Activated T-cell treated with anti-CD3 and anti-CD28 coated beads, Interleukin-2, amount 50 U/mL, for 4 hours (primary cell): ENCODE data around the gene POU2F3. TPM values are rescaled to one million over a fixed set of nuclear protein-coding genes. Genes with fewer than 3 reads are reported as not detected.

Source experiments
- ATAC-seq, 2 donors: fragments of 200-7000 bp; cut with Tn5 transposase; one replicate each; pipeline ENCODE4 v1.10.0; 2021
- DNase-seq: peaks from one replicate; pipeline ENCODE4 v3.0.0-alpha.2; 2020
- H3K27me3 Mint-ChIP-seq: one replicate; pipeline ENCODE4 v1.8.0; 2021; ENCODE audit warnings: low read depth, mixed read lengths
- H3K36me3 Mint-ChIP-seq: one replicate; pipeline ENCODE4 v1.8.0; 2022; ENCODE audit warnings: mixed read lengths; ENCODE audit not compliant: insufficient read depth
- H3K4me1 Mint-ChIP-seq: one replicate; pipeline ENCODE4 v1.8.0; 2021; ENCODE audit warnings: low read depth, mixed read lengths
- H3K4me3 Mint-ChIP-seq: one replicate; pipeline ENCODE4 v1.8.0; 2021; ENCODE audit warnings: mild to moderate bottlenecking, moderate library complexity, mixed read lengths
- H3K9me3 Mint-ChIP-seq: one replicate; pipeline ENCODE4 v1.8.0; 2021; ENCODE audit warnings: mixed read lengths
- total RNA-seq, 3 donors: library from RNA; stranded (reverse); gene quantifications; one replicate each; pipeline ENCODE4 v1.2.1, GENCODE V29; 2021

The POU2F3 gene
- total RNA-seq = not detected

DNA sequence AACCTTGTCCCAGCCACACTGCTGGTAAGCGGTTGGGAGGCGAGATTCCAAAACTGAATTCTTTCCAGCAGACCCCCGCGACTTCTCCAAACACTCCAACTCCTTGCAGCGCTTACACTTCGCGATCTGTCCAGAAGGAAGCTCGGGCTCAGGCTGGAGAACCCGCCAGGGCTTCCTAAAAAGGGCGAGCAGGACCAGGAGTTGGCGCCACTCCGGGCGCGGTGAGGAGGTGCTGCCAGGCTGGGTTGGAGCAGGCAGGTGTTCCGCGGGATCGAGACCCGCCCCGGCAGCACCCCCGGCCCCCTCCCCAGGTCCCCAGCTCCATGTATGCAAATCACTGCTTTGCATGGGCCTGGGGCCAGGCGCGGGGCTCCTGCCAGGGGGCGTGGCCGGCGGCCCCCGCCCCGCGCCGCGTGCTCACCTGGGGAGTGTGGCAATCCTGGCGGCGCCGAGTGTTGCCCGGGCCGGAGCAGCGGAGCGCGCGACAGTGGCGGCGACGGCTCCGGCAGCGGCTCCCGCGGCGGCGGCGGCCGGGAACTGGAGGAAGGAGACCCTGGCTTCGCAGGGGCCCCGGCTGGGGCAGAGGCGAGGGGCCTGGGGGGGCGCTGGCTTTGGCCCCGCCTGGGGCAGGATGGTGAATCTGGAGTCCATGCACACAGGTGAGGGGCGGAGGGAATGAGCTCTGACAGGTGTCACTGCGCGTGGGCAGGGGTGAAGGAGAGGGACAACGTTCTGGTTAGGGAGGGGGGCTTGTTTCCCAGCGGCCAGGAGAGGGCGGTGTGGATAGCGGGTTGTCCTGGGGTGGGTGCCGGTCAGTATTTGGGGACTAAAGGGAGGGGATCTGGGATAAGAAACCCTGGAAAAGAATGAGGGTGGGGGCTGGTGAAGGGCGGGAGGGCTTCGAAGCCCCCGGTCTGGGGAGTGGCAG is at the start of gene POU2F3:
Gene POU2F3 (plus strand): TSS at position 428 of the 928 bp plus-strand sequence. CDS start 204 bp downstream, at position 632.
- Mint-ChIP-seq H3K4me3 (no peak within 1 kb of the TSS), H3K27me3 (peaks cover 69% of the 10 kb centered on the region), H3K36me3 (no peaks in the 10 kb centered on the region), H3K4me1 (peaks cover 1% of the 10 kb centered on the region), H3K9me3 (no peaks in the 10 kb centered on the region)
- ATAC-seq (no peak), DNase-seq (no peak)

DNA sequence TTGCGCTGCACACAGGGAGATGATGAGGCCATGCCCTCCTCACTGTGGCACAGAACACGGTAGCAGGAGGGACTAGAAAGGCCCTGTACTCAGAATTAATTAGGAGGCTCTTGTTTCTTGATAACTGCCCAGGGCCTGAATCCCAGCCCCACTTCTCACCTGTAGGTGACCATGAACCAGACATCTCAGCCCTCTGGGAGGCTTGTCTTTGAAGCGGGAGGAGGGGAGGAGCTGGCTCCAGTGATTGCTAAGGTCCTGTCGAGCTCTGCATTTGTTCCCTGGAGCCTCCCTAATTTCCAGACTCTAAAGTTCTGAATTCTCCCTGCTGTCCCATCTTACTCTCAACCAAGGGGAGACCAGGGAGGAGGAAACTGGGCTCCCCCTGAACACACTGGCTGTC is 48.9 kb upstream of the POU2F3 start:
- DNase-seq (no peak), ATAC-seq (no peak)
- H3K9me3 Mint-ChIP-seq = no peaks in the 10 kb centered on the region
- no peak overlapping the region for H3K4me3 Mint-ChIP-seq
- peaks cover 13% of the 10 kb centered on the region for H3K27me3 Mint-ChIP-seq
- H3K36me3 Mint-ChIP-seq = no peaks in the 10 kb centered on the region
- H3K4me1 Mint-ChIP-seq = peaks cover 7% of the 10 kb centered on the region

DNA sequence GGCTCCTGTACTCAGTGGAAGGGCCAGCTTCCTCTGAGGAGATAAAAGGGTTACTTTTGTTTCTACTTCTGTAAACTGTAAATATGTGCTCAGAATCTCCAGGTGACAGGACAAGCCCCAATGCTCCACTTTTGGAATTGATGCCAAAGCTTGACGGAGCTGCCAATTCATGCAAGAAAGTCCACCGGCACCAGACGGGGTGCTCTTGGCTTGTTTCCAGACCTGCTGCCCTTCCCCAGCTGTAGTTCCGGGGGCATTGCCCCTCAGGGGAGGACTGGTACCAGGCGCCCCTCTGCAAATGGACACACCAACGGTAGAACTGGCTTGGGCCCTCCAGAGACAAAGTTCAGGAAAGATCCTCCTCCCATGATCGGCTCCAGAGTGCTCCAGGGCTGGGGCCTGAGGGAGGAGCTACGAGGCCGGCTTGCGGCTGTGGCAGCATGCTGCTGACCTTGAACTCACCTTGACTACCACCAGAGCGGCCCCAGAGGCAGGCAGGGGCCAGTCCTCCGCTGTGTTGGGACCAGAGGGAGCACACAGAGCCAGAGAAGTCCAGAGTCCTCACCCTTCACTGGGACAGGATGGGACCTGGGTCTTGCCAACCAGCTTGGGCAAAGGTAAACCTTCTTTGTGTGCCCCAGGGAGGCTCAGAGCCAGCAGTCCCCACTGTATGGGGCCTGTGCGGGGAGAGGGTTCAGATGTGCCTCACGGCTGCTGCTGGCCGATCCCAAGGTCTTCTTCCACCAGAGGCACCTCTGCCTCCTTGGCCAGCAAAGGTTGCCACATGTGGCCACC is 46.9 kb upstream of the POU2F3 start:
- Mint-ChIP-seq H3K4me3 (no peak overlapping the region), H3K27me3 (peaks cover 11% of the 10 kb centered on the region), H3K9me3 (no peaks in the 10 kb centered on the region), H3K4me1 (no peaks in the 10 kb centered on the region), H3K36me3 (no peaks in the 10 kb centered on the region)
- ATAC-seq (no peak), DNase-seq (no peak)

DNA sequence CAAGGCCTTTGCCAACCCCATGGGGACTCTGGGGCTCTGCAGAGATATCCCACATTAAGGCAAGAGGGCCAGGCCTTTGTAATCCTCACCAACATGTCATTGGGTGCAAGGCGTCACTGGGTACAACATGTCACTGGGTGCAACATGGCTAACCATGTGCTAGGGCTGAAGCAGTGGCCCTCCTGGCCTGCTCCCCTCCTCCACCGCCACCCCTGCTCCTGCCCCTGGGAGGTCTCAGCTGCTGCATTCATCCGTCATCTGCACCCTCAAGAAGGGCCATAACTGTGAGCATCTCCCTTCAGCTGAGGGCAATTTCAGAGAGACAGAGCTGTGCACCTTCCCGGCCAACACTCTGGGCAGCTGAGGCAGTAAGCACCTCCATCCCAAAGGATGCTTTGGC is 45.8 kb upstream of the POU2F3 start:
- no peaks in the 10 kb centered on the region for H3K9me3 Mint-ChIP-seq
- H3K4me1 Mint-ChIP-seq = no peaks in the 10 kb centered on the region
- no peaks in the 10 kb centered on the region for H3K36me3 Mint-ChIP-seq
- DNase-seq = no peak
- ATAC-seq = no peak
- H3K4me3 Mint-ChIP-seq = no peak overlapping the region
- peaks cover 9% of the 10 kb centered on the region for H3K27me3 Mint-ChIP-seq

DNA sequence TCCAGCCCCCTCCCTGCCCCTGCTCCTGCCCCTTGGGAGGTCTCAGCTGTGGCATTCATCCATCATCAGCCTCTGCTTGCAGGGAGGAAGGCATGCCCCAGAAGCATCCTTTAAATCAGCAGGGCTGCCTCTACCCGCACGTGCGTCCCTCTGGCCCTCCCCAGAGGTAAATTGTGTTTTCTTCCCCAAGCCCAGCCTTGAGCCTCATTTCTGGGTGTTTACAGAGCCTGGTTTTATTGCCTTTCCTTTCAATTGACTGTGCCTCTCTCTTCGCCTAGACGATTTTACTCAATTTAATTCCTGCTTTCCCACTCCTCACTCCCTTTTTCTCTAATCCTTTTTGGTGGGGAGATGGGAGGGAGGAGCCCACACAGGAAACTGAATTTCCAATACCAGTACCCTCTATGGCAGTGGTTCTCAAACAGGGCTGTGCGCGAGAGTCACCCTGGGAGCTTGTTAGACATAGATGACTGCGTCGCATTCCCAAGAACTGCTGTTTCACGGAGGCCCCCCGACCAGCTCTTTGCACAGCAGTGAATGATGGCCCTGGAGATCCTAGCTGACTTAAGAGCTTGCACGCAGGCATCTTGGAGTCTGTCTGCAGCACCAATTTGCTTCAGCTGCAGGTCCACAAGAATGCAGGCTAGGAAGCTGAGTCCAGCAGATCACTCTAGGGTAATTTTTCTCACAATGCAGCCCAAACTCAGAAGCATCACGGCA is 44.2 kb upstream of the POU2F3 start:
- no peak for ATAC-seq
- H3K9me3 Mint-ChIP-seq = no peaks in the 10 kb centered on the region
- H3K4me1 Mint-ChIP-seq = no peaks in the 10 kb centered on the region

DNA sequence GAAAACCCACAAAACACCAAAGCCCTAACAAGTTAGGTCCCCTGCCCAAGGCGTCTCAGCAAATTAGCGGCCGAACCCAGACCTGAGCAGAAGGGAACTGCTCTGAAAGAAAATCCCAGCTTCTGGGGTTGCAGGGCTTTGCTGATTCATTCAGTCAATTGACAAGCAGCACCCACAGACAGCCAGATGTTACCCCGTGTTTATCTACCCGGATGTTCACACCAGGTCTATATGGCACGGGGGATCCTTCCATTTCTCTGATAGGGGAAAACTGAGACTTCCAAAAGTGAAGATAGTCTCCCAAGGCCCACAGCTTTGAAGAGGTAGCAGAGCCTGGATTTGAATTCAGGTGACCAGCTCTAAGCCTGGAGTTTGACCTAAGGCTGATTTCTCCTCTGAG is 43.1 kb upstream of the POU2F3 start:
- H3K4me3 Mint-ChIP-seq = no peak overlapping the region
- H3K27me3 Mint-ChIP-seq = peaks cover 11% of the 10 kb centered on the region
- no peaks in the 10 kb centered on the region for H3K36me3 Mint-ChIP-seq
- H3K9me3 Mint-ChIP-seq = no peaks in the 10 kb centered on the region
- DNase-seq = no peak
- no peak for ATAC-seq
- no peaks in the 10 kb centered on the region for H3K4me1 Mint-ChIP-seq

More for the DNA sequence above, 44.2 kb upstream of the POU2F3 start:
- Mint-ChIP-seq H3K4me3 (no peak overlapping the region), H3K36me3 (no peaks in the 10 kb centered on the region), H3K27me3 (peaks cover 11% of the 10 kb centered on the region)
- no peak for DNase-seq

DNA sequence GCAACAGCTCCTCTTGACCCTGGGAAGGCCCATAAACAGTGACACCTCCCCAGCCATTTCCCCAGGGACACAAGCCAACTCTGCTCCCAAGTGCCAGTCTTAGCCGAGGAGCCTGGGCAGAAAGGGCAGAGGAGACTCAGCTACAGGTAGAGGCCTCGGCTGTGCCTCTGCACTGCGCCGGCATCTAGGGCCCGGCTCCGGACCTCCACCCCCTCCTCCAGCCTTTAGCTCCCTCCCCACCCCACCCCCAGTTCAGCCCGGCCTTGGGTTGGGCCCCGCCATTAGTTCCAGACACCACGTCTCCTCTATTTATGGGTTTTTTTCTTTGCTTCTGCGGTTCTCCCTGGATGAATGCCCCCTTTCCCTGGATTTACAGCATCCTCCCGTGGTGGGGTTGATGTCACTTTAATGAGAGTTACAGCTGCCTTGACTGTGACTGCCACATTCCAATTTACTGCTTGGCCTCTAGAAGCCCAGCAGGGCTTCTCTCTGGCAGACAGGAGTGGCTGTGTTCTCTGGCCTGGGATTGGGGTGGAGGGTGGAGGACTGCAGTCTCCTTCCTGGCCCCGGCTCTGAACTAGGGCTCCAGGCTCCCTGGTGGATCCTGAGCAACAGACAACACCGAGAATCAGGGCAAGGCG is 42.6 kb upstream of the POU2F3 start:
- Mint-ChIP-seq H3K4me1 (no peaks in the 10 kb centered on the region), H3K36me3 (no peaks in the 10 kb centered on the region), H3K4me3 (no peak overlapping the region), H3K9me3 (no peaks in the 10 kb centered on the region), H3K27me3 (peaks cover 14% of the 10 kb centered on the region)
- ATAC-seq (no peak), DNase-seq (no peak)

DNA sequence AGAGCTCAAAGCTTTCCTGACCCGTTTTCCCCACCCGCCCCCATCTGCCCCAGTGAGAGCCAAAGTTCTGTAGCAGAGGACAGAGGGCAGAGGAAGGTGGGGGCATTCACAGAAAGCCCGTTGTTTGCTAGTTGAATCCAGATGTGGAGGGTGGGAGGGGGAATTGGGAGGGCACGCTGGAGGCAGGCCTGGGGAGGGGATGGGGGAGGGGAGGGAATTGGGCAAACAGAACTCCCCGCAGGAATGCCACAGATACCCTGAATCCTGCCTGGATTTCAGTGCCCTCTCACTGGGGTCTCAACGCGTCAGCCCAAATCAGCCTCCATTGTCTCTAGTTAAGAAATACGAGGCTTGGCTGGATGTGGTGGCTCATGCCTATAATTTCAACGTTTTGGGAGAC is 42.0 kb upstream of the POU2F3 start:
- DNase-seq (no peak), ATAC-seq (no peak)
- Mint-ChIP-seq H3K27me3 (peaks cover 14% of the 10 kb centered on the region), H3K4me3 (no peak overlapping the region), H3K4me1 (no peaks in the 10 kb centered on the region), H3K36me3 (no peaks in the 10 kb centered on the region), H3K9me3 (no peaks in the 10 kb centered on the region)

DNA sequence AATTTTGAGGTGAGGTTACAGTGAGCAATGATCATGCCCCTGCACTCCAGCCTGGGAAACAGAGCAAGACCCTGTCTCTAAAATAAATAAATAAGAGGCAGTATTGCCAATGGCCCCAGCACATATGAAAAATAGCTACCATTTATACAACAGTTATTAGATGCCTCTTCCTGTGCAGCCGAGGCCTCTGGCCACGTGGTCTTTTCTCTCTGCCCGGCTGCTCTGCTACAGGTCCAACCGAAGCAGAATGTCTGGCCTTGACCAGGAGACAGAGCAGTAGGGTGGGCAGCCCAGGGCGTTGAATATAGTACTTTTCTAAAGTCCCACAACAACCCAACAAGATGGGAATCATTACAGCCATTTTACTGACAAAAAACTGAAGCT is 41.5 kb upstream of the POU2F3 start:
- Mint-ChIP-seq H3K4me3 (no peak overlapping the region), H3K36me3 (no peaks in the 10 kb centered on the region), H3K4me1 (no peaks in the 10 kb centered on the region), H3K27me3 (peaks cover 14% of the 10 kb centered on the region), H3K9me3 (no peaks in the 10 kb centered on the region)
- DNase-seq (no peak), ATAC-seq (no peak)

DNA sequence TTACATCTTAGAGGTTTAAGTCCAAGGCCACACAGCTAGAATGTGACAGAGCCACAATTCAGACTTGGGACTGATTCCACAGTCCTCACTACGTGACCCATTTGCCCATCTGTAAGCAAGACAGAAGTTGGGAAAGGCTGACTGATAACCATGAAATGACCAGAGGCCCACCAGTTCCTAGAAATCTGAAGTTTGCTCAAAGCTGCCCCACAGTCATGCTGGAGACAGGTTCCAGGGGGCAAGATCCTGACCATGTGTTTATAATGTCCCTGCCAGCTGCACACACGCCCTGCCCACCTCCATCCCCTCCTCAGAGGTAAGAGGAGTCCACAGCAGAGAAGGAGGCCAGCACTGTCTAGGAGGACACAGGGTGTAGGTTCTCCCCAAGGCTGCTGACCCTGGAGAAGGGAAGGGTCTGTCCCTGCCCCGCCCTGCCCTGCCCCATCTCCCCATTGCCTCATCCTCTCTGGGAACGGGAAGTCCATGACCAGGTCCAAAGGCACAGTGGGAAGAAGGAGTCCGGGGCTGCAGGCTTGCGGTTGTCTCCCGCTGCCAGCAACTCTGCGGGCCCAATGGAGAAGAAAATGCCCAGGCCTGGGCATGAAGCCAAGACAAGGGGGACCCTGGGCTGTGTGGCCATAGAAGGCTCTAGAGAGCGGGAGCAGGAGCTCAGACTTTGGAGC is 41.0 kb upstream of the POU2F3 start:
- H3K27me3 Mint-ChIP-seq = peaks cover 14% of the 10 kb centered on the region
- H3K4me3 Mint-ChIP-seq = no peak overlapping the region
- H3K36me3 Mint-ChIP-seq = no peaks in the 10 kb centered on the region
- no peaks in the 10 kb centered on the region for H3K9me3 Mint-ChIP-seq
- DNase-seq (no peak), ATAC-seq (no peak)
- H3K4me1 Mint-ChIP-seq = no peaks in the 10 kb centered on the region

DNA sequence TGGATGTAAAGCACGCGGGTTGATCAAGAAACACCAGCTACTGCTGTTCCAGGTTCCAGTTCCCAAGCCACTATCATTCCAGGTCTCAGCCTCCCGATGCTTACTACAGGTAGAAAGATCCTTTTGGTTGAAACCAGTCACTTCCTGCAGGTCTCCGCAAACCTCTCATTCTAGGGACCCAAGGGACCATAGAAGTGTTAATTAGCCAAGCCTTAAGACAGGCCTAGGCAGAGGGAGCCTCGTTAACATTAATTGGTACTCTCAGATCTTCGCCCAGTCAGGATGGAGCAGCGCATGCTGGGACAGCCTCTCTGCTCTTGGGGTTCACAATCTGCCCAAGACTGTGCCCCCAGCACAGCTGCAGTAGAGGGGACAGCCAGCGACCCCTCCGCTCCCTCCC is 40.3 kb upstream of the POU2F3 start:
- peaks cover 17% of the 10 kb centered on the region for H3K27me3 Mint-ChIP-seq
- no peaks in the 10 kb centered on the region for H3K9me3 Mint-ChIP-seq
- no peaks in the 10 kb centered on the region for H3K4me1 Mint-ChIP-seq
- H3K4me3 Mint-ChIP-seq = no peak overlapping the region
- DNase-seq (no peak), ATAC-seq (no peak)
- no peaks in the 10 kb centered on the region for H3K36me3 Mint-ChIP-seq

DNA sequence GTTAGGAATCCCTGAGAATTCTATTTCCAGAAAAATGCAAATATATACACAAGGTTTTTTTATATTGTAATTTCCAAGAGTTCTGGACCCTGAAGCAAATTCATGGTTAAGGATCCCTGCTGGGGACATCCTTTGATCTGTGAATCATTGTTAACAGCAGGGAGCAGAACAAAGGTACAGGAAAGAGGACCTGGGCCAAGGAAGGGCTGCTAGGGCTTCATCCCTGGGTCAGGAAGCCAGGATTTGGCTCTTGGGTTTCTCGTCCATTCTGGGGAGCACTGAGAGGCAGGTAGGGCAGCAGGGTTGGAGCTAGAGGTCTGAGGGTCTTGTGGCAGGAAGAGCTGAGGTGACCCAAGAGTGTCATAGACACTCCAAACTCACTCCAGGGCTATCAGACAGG is 39.3 kb upstream of the POU2F3 start:
- no peaks in the 10 kb centered on the region for H3K9me3 Mint-ChIP-seq
- DNase-seq (no peak), ATAC-seq (no peak)
- no peaks in the 10 kb centered on the region for H3K4me1 Mint-ChIP-seq
- H3K36me3 Mint-ChIP-seq = no peaks in the 10 kb centered on the region
- no peak overlapping the region for H3K4me3 Mint-ChIP-seq
- H3K27me3 Mint-ChIP-seq = peaks cover 17% of the 10 kb centered on the region

DNA sequence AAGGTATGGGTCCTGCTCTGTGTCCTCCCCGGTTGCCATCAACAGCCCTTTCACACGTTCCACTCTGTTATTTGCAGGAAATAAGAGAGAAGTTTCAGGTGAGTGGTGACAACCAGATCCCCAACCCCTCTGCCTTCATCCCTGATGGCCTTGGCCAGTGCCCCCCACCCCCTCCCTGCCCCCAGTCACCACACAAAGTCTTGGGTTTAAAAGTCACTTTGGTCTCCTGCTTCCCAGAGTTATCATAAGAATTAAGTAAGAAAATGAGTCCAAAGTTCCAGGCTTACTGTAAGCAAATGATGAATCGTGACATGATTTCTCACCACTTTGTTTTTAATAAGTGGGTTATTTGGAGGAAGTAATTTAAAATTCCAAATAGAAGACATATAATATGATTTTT is 38.3 kb upstream of the POU2F3 start:
- H3K4me1 Mint-ChIP-seq = no peaks in the 10 kb centered on the region
- H3K27me3 Mint-ChIP-seq = peaks cover 17% of the 10 kb centered on the region
- no peak overlapping the region for H3K4me3 Mint-ChIP-seq
- H3K9me3 Mint-ChIP-seq = no peaks in the 10 kb centered on the region
- DNase-seq (no peak), ATAC-seq (no peak)
- H3K36me3 Mint-ChIP-seq = no peaks in the 10 kb centered on the region
